ENCODE data around the gene CAPZB.

CAPZB gene

GRCh38 chr1:19366599-19367536, 118.5 kb downstream of the CAPZB start:
- no peak for TF ChIP-seq CTCF (IDR thresholded peaks at IDR 0.05; ENCODE audit: control insufficient read depth, extremely low read depth, insufficient read depth)
- H3K4me3 ChIP-seq (ENCODE audit: low read depth, low read length): no peak overlapping the region
- DNase-seq (ENCODE audit: low read depth): no peak

GRCh38 chr1:19365721-19366120, 119.6 kb downstream of the CAPZB start:
- TF ChIP-seq CTCF (IDR thresholded peaks at IDR 0.05; ENCODE audit: control insufficient read depth, extremely low read depth, insufficient read depth): no peak
- DNase-seq (ENCODE audit: low read depth): no peak
- H3K4me3 ChIP-seq (ENCODE audit: low read depth, low read length): no peak overlapping the region

- no peak for DNase-seq (ENCODE audit: low read depth)
- no peak overlapping the region for H3K4me3 ChIP-seq (ENCODE audit: low read depth, low read length)
- no peak for TF ChIP-seq CTCF (IDR thresholded peaks at IDR 0.05; ENCODE audit: control insufficient read depth, extremely low read depth, insufficient read depth)
Observed at GRCh38 chr1:19363536-19364152, 121.7 kb downstream of the CAPZB start.

GRCh38 chr1:19361611-19362147, 123.7 kb downstream of the CAPZB start:
- no peak overlapping the region for H3K4me3 ChIP-seq (ENCODE audit: low read depth, low read length)
- DNase-seq (ENCODE audit: low read depth): no peak
- TF ChIP-seq CTCF (IDR thresholded peaks at IDR 0.05; ENCODE audit: control insufficient read depth, extremely low read depth, insufficient read depth): no peak

GRCh38 chr1:19360843-19361610, 124.3 kb downstream of the CAPZB start:
- no peak for DNase-seq (ENCODE audit: low read depth)
- no peak for TF ChIP-seq CTCF (IDR thresholded peaks at IDR 0.05; ENCODE audit: control insufficient read depth, extremely low read depth, insufficient read depth)

GRCh38 chr1:19360432-19360831, 124.9 kb downstream of the CAPZB start:
- TF ChIP-seq CTCF (IDR thresholded peaks at IDR 0.05; ENCODE audit: control insufficient read depth, extremely low read depth, insufficient read depth): no peak
- DNase-seq (ENCODE audit: low read depth): no peak
- H3K4me3 ChIP-seq (ENCODE audit: low read depth, low read length): no peak overlapping the region

More at GRCh38 chr1:19360843-19361610, 124.3 kb downstream of the CAPZB start:
- no peak overlapping the region for H3K4me3 ChIP-seq (ENCODE audit: low read depth, low read length)
